T47D (cell line): Measurements from ENCODE around the gene TUBD1.

Source experiments
- DNase-seq, 2 experiments: peaks; one replicate each; pipeline versions ENCODE4 v3.0.0 to v3.0.0-alpha.2; 2011 to 2012; ENCODE audit warnings: low read depth in 1 of 2, low spot score in 1 of 2
- JUND ChIP-seq: IDR thresholded peaks from 2 replicates; pipeline ENCODE4 v1.6.1; 2012; ENCODE audit warnings: low read depth
- in situ Hi-C: cut with HindIII; loops from 2 replicates; pipeline ENCODE4 v1.10.0; 2016; ENCODE audit warnings: low sequenced_read_pairs, low pct_unique_long_range_greater_than_20kb

Gene TUBD1

DNA sequence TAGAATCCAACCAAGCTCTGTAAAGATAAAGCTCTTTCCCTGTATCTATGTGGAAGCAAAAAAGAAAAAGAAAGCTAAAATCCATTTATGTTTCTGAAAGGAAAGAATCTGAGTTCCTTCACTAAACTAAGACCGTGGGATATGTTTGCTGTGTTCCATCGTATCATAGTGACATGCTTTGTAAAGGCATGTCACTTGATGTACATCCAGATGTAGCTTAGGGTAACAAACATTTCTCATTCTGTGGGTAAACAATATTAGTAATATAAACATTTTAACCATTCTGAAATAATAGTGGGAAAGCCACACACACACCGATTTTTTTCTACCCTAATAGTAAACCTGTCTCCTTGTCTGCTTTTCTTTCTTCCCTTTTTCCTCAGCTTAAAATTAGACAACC lies 78.1 kb downstream of the TUBD1 start:
- in situ Hi-C loops: no loop called here
- TF ChIP-seq JUND: no peak
- DNase-seq: no peak

- DNase-seq: no peak
- no peak for TF ChIP-seq JUND
- in situ Hi-C loops: no loop called here
Measured at GRCh38 chr17:59814276-59814675, 78.5 kb downstream of the TUBD1 start.

GRCh38 chr17:59812139-59812538 lies 80.6 kb downstream of the TUBD1 start:
- in situ Hi-C loops: no loop called here
- no peak for TF ChIP-seq JUND
- DNase-seq: no peak

DNA sequence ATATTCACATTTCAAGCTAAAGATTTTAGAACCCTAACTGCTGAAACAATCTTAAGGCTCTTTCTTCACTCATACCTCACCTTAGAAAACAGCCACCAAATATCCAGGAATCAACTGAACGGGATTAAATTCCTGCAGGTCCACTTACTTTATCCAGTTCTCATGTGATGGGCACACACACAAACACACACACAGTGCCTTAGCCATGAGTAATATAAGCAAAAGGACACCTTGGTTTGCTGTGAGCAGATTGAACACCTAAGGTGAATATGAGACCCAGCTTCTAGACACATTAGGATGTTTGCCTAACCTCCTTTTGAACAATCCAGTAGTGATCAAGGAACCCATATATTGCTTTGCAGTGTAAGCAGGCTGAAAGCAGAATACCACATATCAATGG lies 81.5 kb downstream of the TUBD1 start:
- in situ Hi-C loops: no loop called here
- DNase-seq: no peak
- TF ChIP-seq JUND: no peak

DNA sequence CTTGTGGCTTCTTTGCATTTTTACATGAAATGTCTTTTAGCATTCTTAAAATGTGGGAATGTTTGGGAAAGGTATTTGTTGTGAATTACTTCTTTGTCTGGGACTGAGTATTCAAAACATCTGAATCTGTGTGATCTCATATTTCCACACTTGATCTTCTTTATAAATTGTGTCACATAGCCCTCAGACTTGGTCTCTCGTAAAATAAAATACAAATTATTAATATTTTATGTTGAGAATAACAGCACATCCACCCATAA lies 81.9 kb downstream of the TUBD1 start:
- in situ Hi-C loops: no loop called here
- TF ChIP-seq JUND: no peak
- DNase-seq: no peak
